Spleen (tissue), 11 donors: Measurements from ENCODE around the gene SLC25A48. TPM values are rescaled to one million over a fixed set of nuclear protein-coding genes. Genes with fewer than 3 reads are reported as not detected.

Experiments
- DNase-seq: peaks from one replicate; pipeline ENCODE4 v3.0.0-alpha.2; 2020
- H3K27ac ChIP-seq, 8 donors: fragments of 200-600 bp; sonication (generic) in 7 of 8; 1 replicate in 4 of 8; 2 replicates in 4 of 8; pipeline versions ENCODE4 v1.5.0 to v1.8.0; 2016 to 2021; ENCODE audit warnings: inconsistent platforms in 4 of 8, mild to moderate bottlenecking in 4 of 8, moderate library complexity in 1 of 8
- H3K27me3 ChIP-seq, 7 donors: fragments of 200-600 bp; sonication (generic) in 6 of 7; replicated peaks in 1 of 7; 1 replicate in 4 of 7; 2 replicates in 3 of 7; pipeline versions ENCODE4 v1.5.0 to v1.8.0; 2016 to 2021; ENCODE audit warnings: inconsistent platforms in 3 of 7, mild to moderate bottlenecking in 1 of 7
- H3K36me3 ChIP-seq, 6 donors: fragments of 200-600 bp; sonication (generic) in 5 of 6; 1 replicate in 4 of 6; 2 replicates in 2 of 6; pipeline versions ENCODE4 v1.5.0 to v1.8.0; 2016 to 2021; ENCODE audit warnings: inconsistent platforms in 2 of 6
- H3K4me1 ChIP-seq, 6 donors: fragments of 200-600 bp; sonication (generic) in 5 of 6; 1 replicate in 3 of 6; 2 replicates in 3 of 6; pipeline versions ENCODE4 v1.5.0 to v1.8.0; 2016 to 2021; ENCODE audit warnings: inconsistent platforms in 3 of 6
- H3K4me3 ChIP-seq, 8 donors: fragments of 200-600 bp; sonication (generic) in 7 of 8; 1 replicate in 4 of 8; 2 replicates in 4 of 8; pipeline versions ENCODE4 v1.5.0 to v1.8.0; 2016 to 2021; ENCODE audit warnings: inconsistent platforms in 4 of 8, mild to moderate bottlenecking in 4 of 8, moderate library complexity in 2 of 8
- H3K9me3 ChIP-seq, 8 donors: fragments of 200-600 bp; sonication (generic) in 7 of 8; 1 replicate in 4 of 8; 2 replicates in 4 of 8; pipeline versions ENCODE4 v1.5.0 to v1.8.0; 2016 to 2021; ENCODE audit warnings: inconsistent platforms in 4 of 8
- POLR2A ChIP-seq, 3 donors: fragments of 450-650 bp; IDR thresholded peaks; one replicate each; pipeline ENCODE4 v1.5.1; 2017; ENCODE audit warnings: antibody characterized with exemption in 3 of 3, mild to moderate bottlenecking in 1 of 3
- POLR2AphosphoS5 ChIP-seq, 3 donors: sonication (generic); formaldehyde crosslinking; IDR thresholded peaks; one replicate each; pipeline ENCODE4 v1.5.1; 2017; ENCODE audit warnings: antibody characterized with exemption in 3 of 3
- WGBS, 5 donors: extraction: QIAGEN DNeasy Blood & Tissue Kit in 3 of 5; methylation state at CpG; one replicate each; pipeline versions ENCODE4 v1.1.5 to v1.1.7; 2013 to 2018; 5-methylcytosine and 5-hydroxymethylcytosine counted together
- intact Hi-C: fragments of 100-400 bp; cut with DNase I; formaldehyde crosslinking; loops from one replicate; pipeline ENCODE4 v1.15.0; 2023; ENCODE audit warnings: low total_unique reads
- polyA plus RNA-seq, 3 donors: library from polyadenylated mRNA; stranded (reverse); fragments of 200-250 nt; gene quantifications; one replicate each; pipeline ENCODE4 v1.2.1, GENCODE V29; 2013
- total RNA-seq, 7 donors: library from RNA; depleted of rRNA in 3 of 7; stranded (reverse); fragments of >200 nt in 3 of 7; fragmentation: NEBNext Ultra II Directional in 4 of 7; extraction: Animal tissue kit (Norgen Biotek cat#: 25700) in 4 of 7; gene quantifications; one replicate each; pipeline versions ENCODE4 v1.1.0 to v1.2.1, GENCODE V29; 2016 to 2021
- TF ChIP-seq, protein P1 (sequence below), 11 experiments: fragments of 200-600 bp in 7 of 11; fragments of 450-650 bp in 4 of 11; sonication (generic) in 4 of 11; IDR thresholded peaks in 8 of 11; conservative IDR thresholded peaks in 3 of 11; 1 replicate in 7 of 11; 2 replicates in 4 of 11; pipeline versions ENCODE4 v1.4.0 to v1.8.0; 2016 to 2021; ENCODE audit warnings: antibody characterized with exemption in 11 of 11, inconsistent platforms in 4 of 11, mild to moderate bottlenecking in 1 of 11
- donor health status: healthy with polysubstance abuse.
- donor health status: DM: no; HTN: no; CAD: no; lungs with moderate emphysema.
- donor health status: DM: no; HTN: no; CAD: no.
- donor health status: Bipolar disorder and iron deficiency.
- donor health status: healthy.
- donor health status: DM: no; HTN: no; CAD: no.
- donor health status: DM: yes; HTN: yes; CAD: no.

Gene SLC25A48
- total and polyA plus RNA-seq, 10 donors, result 0.06 to 0.66 (median 0.33) TPM; not detected in 7

DNA sequence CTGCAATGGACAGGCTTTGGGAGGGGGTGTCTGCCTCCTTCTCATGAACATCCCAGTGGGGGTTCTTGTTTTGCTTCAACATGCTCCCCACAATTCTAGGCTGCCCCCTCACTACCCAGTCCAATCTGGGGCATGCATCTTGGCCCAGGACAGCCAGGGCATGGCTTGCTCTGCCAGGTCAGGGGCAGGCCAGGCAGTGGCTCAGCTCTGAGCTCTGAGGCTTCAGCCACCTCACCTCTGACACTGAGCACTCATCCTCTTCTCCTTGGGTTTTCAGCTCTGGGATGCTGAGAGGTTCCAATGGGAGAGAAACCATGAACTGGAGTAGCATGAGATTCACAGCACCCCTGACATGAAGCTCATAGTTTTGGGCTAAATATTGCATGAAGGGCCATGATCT lies 11.8 kb downstream of the SLC25A48 start:
- Histone ChIP-seq H3K4me3 (no peak overlapping the region), H3K4me1 (no peaks in the 10 kb centered on the region), H3K9me3 (no peaks in the 10 kb centered on the region), H3K27ac (no peak overlapping the region), H3K36me3 (no peaks in the 10 kb centered on the region), H3K27me3 (peaks cover 0 to 27% (median 0%) of the 10 kb centered on the region in 7 donors)
- intact Hi-C loops, result no loop called here
- DNase-seq, result no peak
- no peak for TF ChIP-seq POLR2A (IDR thresholded peaks at IDR 0.05)

DNA sequence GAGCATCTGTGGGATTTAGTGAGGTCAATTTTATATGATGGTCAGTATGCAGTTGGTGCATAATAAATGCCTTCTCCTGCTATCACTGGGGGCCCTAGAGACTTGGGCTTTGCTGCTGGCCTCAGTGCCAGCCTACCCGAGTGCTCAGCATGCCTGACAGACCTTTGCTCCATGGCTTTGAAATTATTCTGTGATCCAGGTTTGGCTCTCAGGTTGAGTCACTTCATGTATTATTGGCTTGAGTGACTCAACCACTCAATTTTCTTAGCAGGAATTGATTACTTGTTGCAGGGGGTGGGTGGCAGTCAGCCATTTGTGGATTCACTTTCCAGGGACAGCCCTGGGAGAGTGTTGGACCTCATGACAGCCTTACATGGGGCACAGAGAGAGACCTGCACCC lies 13.5 kb downstream of the SLC25A48 start:
- H3K36me3 ChIP-seq, result no peaks in the 10 kb centered on the region
- WGBS, 5 donors, result 67 to 100% (median 82%) methylated on average over 1 of the region's 1 CpG
- TF ChIP-seq, protein P1, sequence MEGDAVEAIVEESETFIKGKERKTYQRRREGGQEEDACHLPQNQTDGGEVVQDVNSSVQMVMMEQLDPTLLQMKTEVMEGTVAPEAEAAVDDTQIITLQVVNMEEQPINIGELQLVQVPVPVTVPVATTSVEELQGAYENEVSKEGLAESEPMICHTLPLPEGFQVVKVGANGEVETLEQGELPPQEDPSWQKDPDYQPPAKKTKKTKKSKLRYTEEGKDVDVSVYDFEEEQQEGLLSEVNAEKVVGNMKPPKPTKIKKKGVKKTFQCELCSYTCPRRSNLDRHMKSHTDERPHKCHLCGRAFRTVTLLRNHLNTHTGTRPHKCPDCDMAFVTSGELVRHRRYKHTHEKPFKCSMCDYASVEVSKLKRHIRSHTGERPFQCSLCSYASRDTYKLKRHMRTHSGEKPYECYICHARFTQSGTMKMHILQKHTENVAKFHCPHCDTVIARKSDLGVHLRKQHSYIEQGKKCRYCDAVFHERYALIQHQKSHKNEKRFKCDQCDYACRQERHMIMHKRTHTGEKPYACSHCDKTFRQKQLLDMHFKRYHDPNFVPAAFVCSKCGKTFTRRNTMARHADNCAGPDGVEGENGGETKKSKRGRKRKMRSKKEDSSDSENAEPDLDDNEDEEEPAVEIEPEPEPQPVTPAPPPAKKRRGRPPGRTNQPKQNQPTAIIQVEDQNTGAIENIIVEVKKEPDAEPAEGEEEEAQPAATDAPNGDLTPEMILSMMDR (IDR thresholded peaks at IDR 0.05 in 8 of 11, conservative IDR thresholded peaks at IDR 0.05 in 3 of 11), result no peak
- no peak for TF ChIP-seq POLR2A (IDR thresholded peaks at IDR 0.05)
- no peak for TF ChIP-seq POLR2AphosphoS5 (IDR thresholded peaks at IDR 0.05)
- no peak for DNase-seq
- H3K27ac ChIP-seq, result no peak overlapping the region
- intact Hi-C loops, result no loop called here
- H3K4me1 ChIP-seq, result no peaks in the 10 kb centered on the region
- H3K4me3 ChIP-seq, result no peak overlapping the region
- no peaks in the 10 kb centered on the region for H3K9me3 ChIP-seq
- H3K27me3 ChIP-seq, result peaks cover 0 to 10% (median 0%) of the 10 kb centered on the region in 7 donors

DNA sequence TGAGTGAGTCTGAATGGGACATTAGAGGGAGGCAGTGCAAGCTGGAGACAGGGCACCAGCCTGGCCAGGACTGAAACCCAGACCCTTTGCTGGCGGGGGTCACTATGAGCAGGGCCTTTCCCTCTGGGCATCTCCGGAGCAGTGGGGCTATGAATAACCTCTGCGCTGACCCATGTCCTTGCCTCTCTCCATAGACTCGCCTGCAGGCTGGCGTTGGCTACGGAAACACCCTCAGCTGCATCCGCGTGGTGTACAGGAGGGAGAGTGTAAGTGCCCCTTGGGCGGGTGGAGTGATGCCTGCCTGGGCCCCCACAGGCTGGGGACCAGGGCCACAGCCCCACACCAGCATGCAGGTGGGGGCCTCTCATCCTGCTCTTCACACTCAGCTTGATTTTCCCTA lies 15.8 kb downstream of the SLC25A48 start:
- 81 to 94% (median 91%) methylated on average over 7 to 9 of the region's 9 CpGs for WGBS, 5 donors
- DNase-seq, result no peak
- H3K4me3 ChIP-seq, result no peak overlapping the region
- no peaks in the 10 kb centered on the region for H3K27me3 ChIP-seq
- TF ChIP-seq POLR2A (IDR thresholded peaks at IDR 0.05), result no peak
- no peak for TF ChIP-seq POLR2AphosphoS5 (IDR thresholded peaks at IDR 0.05)
- TF ChIP-seq, protein P1 (IDR thresholded peaks at IDR 0.05 in 8 of 11, conservative IDR thresholded peaks at IDR 0.05 in 3 of 11), result no peak
- no peaks in the 10 kb centered on the region for H3K36me3 ChIP-seq
- no peaks in the 10 kb centered on the region for H3K4me1 ChIP-seq
- no peak overlapping the region for H3K27ac ChIP-seq
- H3K9me3 ChIP-seq, result no peaks in the 10 kb centered on the region
- intact Hi-C loops, result no loop called here

DNA sequence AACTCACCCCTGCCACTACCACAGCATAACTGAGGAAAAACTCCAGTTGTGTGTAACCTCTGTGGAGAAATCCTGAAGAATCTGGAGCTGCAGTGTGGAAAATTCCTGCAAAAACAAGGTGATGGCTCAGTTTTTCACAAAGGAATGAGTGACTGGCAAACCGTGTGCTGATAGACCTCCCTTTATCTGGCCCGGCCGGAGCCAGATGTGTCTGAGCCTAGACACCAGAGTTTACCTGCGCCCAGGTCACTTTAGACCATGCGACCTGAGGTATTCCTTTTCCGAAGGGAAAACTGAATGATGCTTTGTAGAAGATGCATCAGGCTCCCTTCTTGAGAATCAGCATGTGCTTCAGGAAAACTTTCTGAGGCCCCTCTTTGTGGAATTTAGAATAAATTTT lies 16.2 kb downstream of the SLC25A48 start:
- DNase-seq, result no peak
- intact Hi-C loops, result no loop called here
- WGBS, 5 donors, result 88 to 94% (median 93%) methylated on average over 6 of the region's 6 CpGs
- Histone ChIP-seq H3K4me3 (no peak overlapping the region), H3K27me3 (peaks cover 0 to under 1% (median 0%) of the 10 kb centered on the region in 7 donors), H3K36me3 (no peaks in the 10 kb centered on the region), H3K27ac (no peak overlapping the region), H3K4me1 (no peaks in the 10 kb centered on the region), H3K9me3 (no peaks in the 10 kb centered on the region)
- no peak for TF ChIP-seq POLR2A (IDR thresholded peaks at IDR 0.05)
- TF ChIP-seq, protein P1 (IDR thresholded peaks at IDR 0.05 in 8 of 11, conservative IDR thresholded peaks at IDR 0.05 in 3 of 11), result no peak
- TF ChIP-seq POLR2AphosphoS5 (IDR thresholded peaks at IDR 0.05), result no peak
